Breast epithelium (tissue), 3 donors: ENCODE measurements around the gene ELP1.

Experiments used
- CTCF ChIP-seq, 3 donors: fragments of 450-650 bp; IDR thresholded peaks; one replicate each; pipeline ENCODE4 v1.5.1; 2016 to 2017; ENCODE audit warnings: antibody characterized with exemption in 3 of 3, mild to moderate bottlenecking in 3 of 3, moderate library complexity in 3 of 3
- POLR2AphosphoS5 ChIP-seq, 3 donors: sonication (generic); formaldehyde crosslinking; IDR thresholded peaks; one replicate each; pipeline ENCODE4 v1.6.1; 2017; ENCODE audit warnings: antibody characterized with exemption in 3 of 3

GRCh38 chr9:108980893-108981292 is 47.0 kb upstream of the ELP1 start:
- TF ChIP-seq CTCF (IDR thresholded peaks at IDR 0.05) (no peak), POLR2AphosphoS5 (IDR thresholded peaks at IDR 0.05) (no peak)
